WTC11 (cell line): ENCODE measurements around the gene AK9.

Experiments used
- CBFB ChIP-seq: sonication (generic); formaldehyde crosslinking; IDR thresholded peaks from 2 replicates; pipeline ENCODE4 v1.8.1; 2022; ENCODE audit warnings: mild to moderate bottlenecking, low read depth, missing genetic modification reagents
- IRF2 ChIP-seq: sonication (generic); formaldehyde crosslinking; IDR thresholded peaks from 2 replicates; pipeline ENCODE4 v1.8.0; 2022; ENCODE audit warnings: low read depth, missing genetic modification reagents, borderline replicate concordance
- JUN ChIP-seq: sonication (generic); formaldehyde crosslinking; IDR thresholded peaks from 2 replicates; pipeline ENCODE4 v1.8.0; 2023; ENCODE audit warnings: mild to moderate bottlenecking, missing genetic modification reagents
- RELA ChIP-seq: sonication (generic); formaldehyde crosslinking; IDR thresholded peaks from 2 replicates; pipeline ENCODE4 v1.8.1; 2022; ENCODE audit warnings: missing genetic modification reagents, mild to moderate bottlenecking, borderline replicate concordance
- TF ChIP-seq, protein P1 (sequence below): fragments of 200-600 bp; IDR thresholded peaks from 2 replicates; pipeline ENCODE4 v1.8.0; 2022; ENCODE audit warnings: antibody characterized with exemption

GRCh38 chr6:109451376-109451775, 239.6 kb downstream of the AK9 start:
- TF ChIP-seq JUN (no peak), IRF2 (CRISPR knock-in tag) (no peak), CBFB (CRISPR knock-in tag) (no peak), RELA (CRISPR knock-in tag) (no peak)
- TF ChIP-seq, protein P1, sequence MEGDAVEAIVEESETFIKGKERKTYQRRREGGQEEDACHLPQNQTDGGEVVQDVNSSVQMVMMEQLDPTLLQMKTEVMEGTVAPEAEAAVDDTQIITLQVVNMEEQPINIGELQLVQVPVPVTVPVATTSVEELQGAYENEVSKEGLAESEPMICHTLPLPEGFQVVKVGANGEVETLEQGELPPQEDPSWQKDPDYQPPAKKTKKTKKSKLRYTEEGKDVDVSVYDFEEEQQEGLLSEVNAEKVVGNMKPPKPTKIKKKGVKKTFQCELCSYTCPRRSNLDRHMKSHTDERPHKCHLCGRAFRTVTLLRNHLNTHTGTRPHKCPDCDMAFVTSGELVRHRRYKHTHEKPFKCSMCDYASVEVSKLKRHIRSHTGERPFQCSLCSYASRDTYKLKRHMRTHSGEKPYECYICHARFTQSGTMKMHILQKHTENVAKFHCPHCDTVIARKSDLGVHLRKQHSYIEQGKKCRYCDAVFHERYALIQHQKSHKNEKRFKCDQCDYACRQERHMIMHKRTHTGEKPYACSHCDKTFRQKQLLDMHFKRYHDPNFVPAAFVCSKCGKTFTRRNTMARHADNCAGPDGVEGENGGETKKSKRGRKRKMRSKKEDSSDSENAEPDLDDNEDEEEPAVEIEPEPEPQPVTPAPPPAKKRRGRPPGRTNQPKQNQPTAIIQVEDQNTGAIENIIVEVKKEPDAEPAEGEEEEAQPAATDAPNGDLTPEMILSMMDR = no peak
